Endothelial cell of umbilical vein (primary cell): ENCODE measurements around the gene CRHR1. TPM values are rescaled to one million over a fixed set of nuclear protein-coding genes. Genes with fewer than 3 reads are reported as not detected.

Source experiments
- BruUV-seq: library from RNA; stranded (reverse); fragments of 400-500 nt; replicated peaks from 2 replicates; lab custom pipeline; 2021; lab: Mats Ljungman, UMichigan
- CTCF ChIA-PET: fragments of 300-600, 350-600 bp; sonication (Branson Sonifier 250); formaldehyde crosslinking; loops from one replicate; lab custom pipeline; 2021; ENCODE audit warnings: antibody characterized with exemption, inconsistent platforms; lab: Charles Lee
- POLR2A ChIA-PET: fragments of 300-600, 350-600 bp; sonication (Branson Sonifier 250); formaldehyde crosslinking; loops from one replicate; lab custom pipeline; 2021; ENCODE audit warnings: antibody characterized with exemption, inconsistent platforms; lab: Charles Lee
- DNase-seq: peaks from one replicate; pipeline ENCODE4 v3.0.0-alpha.2; 2011; ENCODE audit warnings: low read depth, low spot score
- FAIRE-seq: peaks from 2 replicates; lab custom pipeline; 2011; peaks lifted over from hg19 to GRCh38; lab: Jason Lieb, UNC
- H2AFZ ChIP-seq: 2 replicates; pipeline ENCODE4 v1.6.0; 2012; ENCODE audit warnings: low read depth, low read length, control low read depth, inconsistent platforms
- H3K27ac ChIP-seq: 2 replicates; pipeline ENCODE4 v1.5.1; 2011; ENCODE audit warnings: low read depth, mild to moderate bottlenecking, control low read depth, low read length, moderate library complexity; ENCODE audit not compliant: insufficient read depth
- H3K27me3 ChIP-seq, 2 experiments: 2 replicates each; pipeline versions ENCODE4 v1.6.0 to v1.6.1; 2011; ENCODE audit warnings: low read length in 2 of 2, mixed read lengths in 1 of 2; ENCODE audit not compliant: control insufficient read depth in 2 of 2, insufficient read depth in 2 of 2
- H3K36me3 ChIP-seq, 2 experiments: 2 replicates in 1 of 2; 3 replicates in 1 of 2; pipeline ENCODE4 v1.5.1; 2011; ENCODE audit warnings: low read length in 2 of 2, mild to moderate bottlenecking in 1 of 2, moderate library complexity in 1 of 2; ENCODE audit not compliant: control insufficient read depth in 2 of 2, insufficient read depth in 2 of 2; ENCODE audit errors: extremely low read depth in 1 of 2
- H3K4me1 ChIP-seq: 3 replicates; pipeline ENCODE4 v1.5.1; 2011; ENCODE audit warnings: mild to moderate bottlenecking, low read length; ENCODE audit not compliant: control insufficient read depth, insufficient read depth; ENCODE audit errors: extremely low read depth
- H3K4me2 ChIP-seq: 2 replicates; pipeline ENCODE4 v1.6.1; 2011; ENCODE audit warnings: low read length, control low read depth, mixed read lengths; ENCODE audit not compliant: insufficient read depth
- H3K4me3 ChIP-seq, 3 experiments: fragments of 200-600 bp in 1 of 3; sonication (generic), shearing (Covaris generic) in 1 of 3; replicated peaks in 1 of 3; 2 replicates each; pipeline ENCODE4 v1.5.1; 2011 to 2016; ENCODE audit warnings: control low read depth in 3 of 3, low read length in 3 of 3, mild to moderate bottlenecking in 2 of 3, inconsistent platforms in 1 of 3, low read depth in 1 of 3, moderate library complexity in 1 of 3; ENCODE audit not compliant: insufficient read depth in 1 of 3
- H3K79me2 ChIP-seq: 2 replicates; pipeline ENCODE4 v1.6.0; 2012; ENCODE audit warnings: low read length, inconsistent platforms; ENCODE audit not compliant: control insufficient read depth, insufficient read depth
- H3K9ac ChIP-seq: replicated peaks from 2 replicates; pipeline ENCODE3; 2011; ENCODE audit warnings: low read length, control low read depth; ENCODE audit not compliant: insufficient read depth; ENCODE audit errors: extremely low read depth
- H3K9me1 ChIP-seq: replicated peaks from 3 replicates; pipeline ENCODE4 v1.6.0; 2011; ENCODE audit warnings: mild to moderate bottlenecking, low read length; ENCODE audit not compliant: control insufficient read depth, insufficient read depth; ENCODE audit errors: extremely low read depth
- H3K9me3 ChIP-seq: replicated peaks from 2 replicates; pipeline ENCODE4 v1.5.1; 2012; ENCODE audit warnings: low read length, inconsistent platforms; ENCODE audit not compliant: control insufficient read depth, insufficient read depth
- H4K20me1 ChIP-seq: replicated peaks from 2 replicates; pipeline ENCODE3; 2011; ENCODE audit warnings: mild to moderate bottlenecking, low read length; ENCODE audit not compliant: control insufficient read depth, insufficient read depth; ENCODE audit errors: extremely low read depth
- CTCF ChIP-seq, 2 donors: IDR thresholded peaks; 1 replicate in 1 of 2; 2 replicates in 1 of 2; pipeline ENCODE4 v1.5.1; 2011; ENCODE audit warnings: low read length in 2 of 2, mild to moderate bottlenecking in 2 of 2, moderate library complexity in 2 of 2, control low read depth in 1 of 2, inconsistent platforms in 1 of 2, low read depth in 1 of 2; ENCODE audit not compliant: insufficient read depth in 1 of 2; ENCODE audit errors: extremely low read depth in 1 of 2
- FOS ChIP-seq: IDR thresholded peaks from 2 replicates; pipeline ENCODE4 v1.6.1; 2011; ENCODE audit warnings: mild to moderate bottlenecking, low read length, moderate library complexity, borderline replicate concordance; ENCODE audit not compliant: insufficient read depth
- JUN ChIP-seq: IDR thresholded peaks from 2 replicates; pipeline ENCODE4 v1.6.1; 2011; ENCODE audit warnings: borderline replicate concordance, low read depth; ENCODE audit not compliant: insufficient read length, insufficient read depth
- MAX ChIP-seq: IDR thresholded peaks from 2 replicates; pipeline ENCODE4 v1.6.1; 2011; ENCODE audit not compliant: insufficient read depth, insufficient read length
- dilution Hi-C: fragments of 300-500 bp; cut with MboI; formaldehyde crosslinking; loops from one replicate; pipeline ENCODE4 v1.15.0; 2019; ENCODE audit warnings: low sequenced_read_pairs; ENCODE audit not compliant: extremely low pct_ligation_motif_present
- intact Hi-C: fragments of 100-400 bp; cut with micrococcal nuclease; formaldehyde crosslinking; loops from one replicate; pipeline ENCODE4 v1.10.0; 2022
- polyA plus RNA-seq, 4 experiments: library from polyadenylated mRNA; depleted of rRNA in 3 of 4; stranded (reverse) in 3 of 4; unstranded in 1 of 4; fragments of >200 nt; gene quantifications; 2 replicates each; pipeline versions ENCODE4 v1.2.1 to v1.2.3, GENCODE V29; 2011 to 2012; ENCODE audit warnings: missing spikeins in 1 of 4
- total RNA-seq: library from RNA; stranded (reverse); gene quantifications from 2 replicates; pipeline ENCODE4 v1.2.3, GENCODE V29; 2021

Gene CRHR1
- total and polyA plus RNA-seq, 2 donors (not counting 3 experiments of a cell fraction or from before 2014, with no cell fraction given), result not detected

GRCh38 chr17:45844695-45845375 lies 60.7 kb downstream of the CRHR1 start, which contains the start of gene SPPL2C:
Gene SPPL2C, plus strand, starts transcription at chr17:45844881. Its CDS starts 26 bp downstream, at chr17:45844907.
- no peaks in the 10 kb centered on the region for H3K9me3 ChIP-seq
- no peak within 1 kb of the TSS for H3K27ac ChIP-seq
- H3K4me3 ChIP-seq, result no peak within 1 kb of the TSS
- BruUV-seq, result no TSS peak
- FAIRE-seq (no peak), DNase-seq (no peak)
- H3K4me2 ChIP-seq, result no peak within 1 kb of the TSS
- no peaks in the 10 kb centered on the region for H3K27me3 ChIP-seq
- no peaks in the 10 kb centered on the region for H3K9me1 ChIP-seq
- no peaks in the 10 kb centered on the region for H3K79me2 ChIP-seq
- CTCF ChIA-PET, result interaction anchor here (0.9 to 1.5 kb wide), 3 partner anchors 9 to 205 kb away, joined by 3 read pairs; no protein-coding TSS in a partner anchor
- H2AFZ ChIP-seq, result no peak within 1 kb of the TSS
- H3K9ac ChIP-seq, result no peak within 1 kb of the TSS
- H3K4me1 ChIP-seq, result no peaks in the 10 kb centered on the region
- H3K36me3 ChIP-seq, result no peaks in the 10 kb centered on the region
- no peak for TF ChIP-seq JUN
- no peak for TF ChIP-seq MAX
- TF ChIP-seq FOS, result no peak
- no peak for TF ChIP-seq CTCF (IDR thresholded peaks at IDR 0.05; ENCODE audit: extremely low read depth in 1 of 2, insufficient read depth in 1 of 2, low read depth in 1 of 2, low read length in 2 of 2)
- POLR2A ChIA-PET, result no interaction called here
- H4K20me1 ChIP-seq, result no peaks in the 10 kb centered on the region
- intact Hi-C loops, result no loop called here
- dilution Hi-C loops, result no loop called here
